HG03095 (cell line): ENCODE measurements around the gene TSPYL1.
A peak's percentile ranks its signal among the peaks of the same experiment; 100 is the strongest.
"Not testable (repeated sequence)": the region's sequence is repeated elsewhere in the genome, so short reads cannot be mapped to it uniquely, and the experiment has no call there.

ENCODE experiments used
- ATAC-seq: cut with Tn5 transposase; IDR thresholded peaks from one replicate; pipeline ENCODE4 v1.9.1; 2021; ENCODE audit warnings: moderate library complexity; ENCODE audit not compliant: unreplicated experiment

The TSPYL1 gene

DNA sequence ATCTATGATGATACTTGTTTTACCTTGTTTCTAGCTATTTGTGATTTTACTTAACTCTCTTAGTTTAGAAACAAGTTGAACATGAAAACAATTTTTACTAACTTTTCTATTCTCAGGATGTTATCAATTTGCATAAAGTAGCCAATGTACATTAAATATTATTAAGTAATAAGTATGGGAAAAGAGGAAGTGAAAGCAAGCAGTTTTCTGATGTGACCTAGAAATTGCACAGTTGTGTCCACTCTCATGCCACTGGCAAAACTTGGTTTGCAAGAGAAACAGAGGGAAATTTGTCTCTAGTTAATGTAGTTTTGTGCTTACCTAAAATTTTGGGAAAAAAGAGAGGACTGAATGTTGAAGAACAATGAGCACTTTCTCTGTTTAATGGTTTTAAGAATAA, 19.2 kb upstream of the TSPYL1 start:
- no peak for ATAC-seq

DNA sequence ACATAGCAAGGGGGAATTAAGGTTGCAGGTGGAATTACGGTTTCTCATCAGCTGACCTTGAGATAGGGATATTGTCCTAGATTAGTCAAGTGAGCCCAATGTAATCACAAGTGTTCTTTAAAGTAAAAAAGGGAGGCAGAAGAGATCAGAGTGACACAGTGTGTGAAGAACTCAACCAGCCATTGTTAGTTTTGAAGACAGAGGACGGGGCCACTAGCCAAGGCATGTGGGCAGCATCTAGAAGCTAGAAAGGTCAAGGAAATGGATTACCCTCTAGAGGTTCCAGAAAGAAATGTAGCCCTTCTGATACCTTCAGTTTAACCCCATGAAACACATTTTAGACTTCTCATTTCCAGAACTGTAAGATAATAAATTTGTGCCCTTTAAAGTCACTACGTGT, 18.5 kb upstream of the TSPYL1 start:
- no peak for ATAC-seq

DNA sequence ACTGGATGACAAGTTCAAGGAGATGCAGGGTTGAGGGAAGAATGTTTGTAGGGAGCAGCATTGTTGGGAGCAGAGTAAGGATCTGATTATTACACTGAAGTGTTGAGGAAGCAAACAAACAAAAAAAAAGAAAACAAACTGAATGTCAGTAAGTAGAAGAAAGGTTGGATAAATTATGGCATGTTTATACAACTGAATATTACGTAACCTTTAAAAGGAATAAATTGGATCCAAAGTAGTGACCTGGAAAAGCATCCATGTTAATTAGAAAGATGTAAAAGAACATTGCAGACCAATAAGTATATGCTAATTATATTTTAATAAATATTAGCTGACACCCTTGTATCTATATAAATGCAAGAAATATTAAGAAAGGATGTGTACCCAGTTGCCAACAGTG, 12.8 kb upstream of the TSPYL1 start:
- no peak for ATAC-seq

DNA sequence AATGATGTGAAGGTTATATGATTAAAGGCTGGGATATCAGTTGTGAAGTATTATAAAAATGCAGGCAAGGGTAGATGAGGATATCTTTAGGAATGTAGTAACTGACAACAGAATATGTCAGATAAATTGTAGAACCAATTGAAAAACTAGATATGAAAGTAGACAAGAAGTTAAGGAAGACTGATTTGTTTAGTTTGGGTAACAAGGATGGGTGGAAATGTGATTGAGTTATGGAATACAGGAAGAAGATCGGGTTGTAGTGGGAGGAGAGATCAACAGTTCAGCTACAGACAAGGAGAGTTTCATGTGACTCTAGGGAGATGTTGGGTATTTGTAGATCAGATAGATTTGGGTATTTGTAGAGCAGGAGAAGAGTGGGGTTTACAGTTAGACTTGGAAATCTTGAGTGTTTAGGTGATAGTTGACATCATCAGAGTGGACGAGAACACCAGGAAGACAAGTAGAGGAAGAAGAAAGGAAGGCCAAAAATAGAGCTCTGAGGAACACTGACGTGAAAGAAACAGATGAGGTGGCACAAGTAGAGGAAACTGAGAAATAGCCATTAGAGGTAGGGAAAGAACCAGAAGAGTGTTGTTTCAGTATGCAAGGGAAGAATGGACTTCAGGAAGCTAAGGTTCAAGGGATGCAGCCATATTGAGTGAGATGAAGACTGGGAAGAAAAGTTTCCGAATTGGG, 12.1 kb upstream of the TSPYL1 start:
- no peak for ATAC-seq

DNA sequence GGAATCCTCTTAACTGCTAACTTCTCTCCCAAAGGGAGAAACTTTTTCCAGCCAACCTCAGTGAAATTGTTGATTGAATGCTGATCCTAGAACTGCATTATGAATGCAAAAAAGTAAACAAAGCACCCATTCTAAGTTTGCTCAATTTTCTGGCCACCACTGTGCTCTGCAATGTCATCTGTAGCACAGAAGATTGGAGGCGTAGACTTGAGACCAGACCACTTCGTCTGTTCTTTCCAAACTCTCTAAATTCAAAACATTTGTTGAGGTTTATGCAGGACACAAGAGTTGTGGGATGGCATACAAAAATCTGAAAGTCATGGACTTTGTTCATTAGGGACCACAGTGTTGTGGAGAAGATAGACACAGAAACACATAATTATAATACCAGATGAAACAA, 11.1 kb upstream of the TSPYL1 start:
- ATAC-seq, result no peak

DNA sequence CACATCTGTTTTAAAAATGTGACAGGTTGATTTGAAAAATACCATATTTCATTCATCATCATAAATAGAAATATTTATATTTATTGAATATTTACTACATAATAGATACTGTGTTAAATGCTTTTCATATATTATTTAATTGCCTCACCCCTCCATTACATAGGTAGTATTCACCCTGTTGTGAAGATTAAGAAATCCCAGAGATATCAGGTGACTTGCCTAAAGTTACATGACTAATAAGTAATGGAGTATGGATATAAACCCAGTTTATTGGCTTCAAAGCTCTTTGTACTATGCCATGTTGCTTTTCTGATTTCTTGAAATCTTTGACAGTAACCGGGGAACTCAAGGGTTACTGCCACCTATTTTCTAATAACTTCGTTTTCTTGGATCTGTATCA, 10.1 kb upstream of the TSPYL1 start:
- no peak for ATAC-seq

DNA sequence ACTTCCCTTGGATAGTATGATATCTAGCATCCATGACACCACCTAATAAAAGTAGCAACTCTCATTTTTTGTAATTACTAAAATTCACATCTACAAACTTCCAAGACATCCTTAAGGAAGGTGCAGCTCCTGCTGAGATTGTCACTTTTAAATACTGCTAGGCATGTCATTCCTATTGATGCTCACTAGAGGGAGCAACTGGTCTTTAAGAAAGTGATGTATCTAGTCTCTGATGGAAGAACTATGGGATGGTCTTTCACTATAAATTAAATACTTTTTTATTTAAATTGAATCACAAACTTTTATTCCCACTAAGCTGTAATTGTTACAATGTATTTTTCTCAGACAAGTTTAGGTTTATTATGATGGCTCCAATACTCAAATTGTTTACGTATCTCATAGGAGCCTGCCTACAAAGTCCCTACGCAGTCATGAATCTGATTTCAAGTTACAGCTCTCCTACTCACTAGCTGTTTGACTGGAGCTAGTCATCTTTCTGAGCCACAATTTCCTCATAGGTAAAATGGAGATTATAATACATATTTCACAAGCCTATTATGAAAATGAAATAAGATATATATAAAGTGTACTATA, 8.1 kb upstream of the TSPYL1 start:
- no peak for ATAC-seq

DNA sequence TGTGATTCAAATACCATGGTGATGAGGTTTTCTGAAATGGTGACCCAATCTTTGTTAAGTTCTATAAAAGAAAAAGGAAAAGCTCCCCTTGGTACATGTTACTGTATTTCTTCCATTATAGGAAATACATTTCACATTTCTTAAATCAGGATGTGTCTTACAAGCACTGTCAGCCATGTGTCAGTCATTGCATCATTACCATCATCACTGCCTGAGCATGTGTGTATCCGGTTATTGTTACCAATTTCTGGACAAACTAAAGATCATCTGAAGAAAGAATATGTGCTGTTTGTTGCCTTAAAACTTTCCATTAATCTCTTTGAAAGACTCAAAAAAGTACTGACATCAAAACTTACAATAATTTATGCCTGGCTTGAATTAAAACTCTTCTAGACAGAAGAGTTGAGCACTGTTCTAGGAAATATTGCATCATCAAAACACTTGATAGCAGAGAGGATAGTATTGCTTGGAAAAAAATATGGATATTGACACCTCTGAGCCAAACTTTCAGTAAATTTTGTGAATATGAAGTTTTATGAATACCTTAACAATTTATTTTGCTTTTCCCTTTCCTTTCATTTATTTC, 7.1 kb upstream of the TSPYL1 start:
- no peak for ATAC-seq

DNA sequence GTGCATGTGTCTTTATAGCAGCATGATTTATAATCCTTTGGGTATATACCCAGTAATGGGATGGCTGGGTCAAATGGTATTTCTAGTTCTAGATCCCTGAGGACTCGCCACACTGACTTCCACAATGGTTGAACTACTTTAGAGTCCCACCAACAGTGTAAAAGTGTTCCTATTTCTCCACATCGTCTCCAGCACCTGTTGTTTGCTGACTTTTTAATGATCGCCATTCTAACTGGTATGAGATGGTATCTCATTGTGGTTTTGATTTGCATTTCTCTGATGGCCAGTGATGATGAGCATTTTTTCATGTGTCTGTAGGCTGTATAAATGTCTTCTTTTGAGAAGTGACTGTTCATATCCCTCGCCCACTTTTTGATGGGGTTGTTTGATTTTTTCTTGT, 5.3 kb upstream of the TSPYL1 start:
- not testable (repeated sequence) for ATAC-seq

DNA sequence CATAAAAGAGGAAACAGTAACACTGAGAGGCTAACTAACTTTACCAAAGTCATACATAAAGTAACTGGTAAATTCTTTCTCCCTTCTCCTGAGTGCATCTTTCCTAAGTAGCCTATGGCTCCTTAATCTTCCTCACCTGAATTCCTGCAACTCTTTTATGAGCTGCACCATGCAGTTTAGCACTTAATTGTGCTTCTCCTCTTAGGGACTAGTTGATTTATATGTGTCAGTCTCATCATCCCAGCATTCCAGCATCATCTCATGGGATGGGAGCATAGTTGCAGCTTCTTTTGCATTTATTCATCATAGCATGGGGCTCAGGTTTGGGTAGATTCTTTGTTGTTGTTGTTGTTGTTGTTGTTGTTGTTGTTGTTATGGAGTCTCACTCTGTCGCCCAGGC, 3.5 kb upstream of the TSPYL1 start:
- no peak for ATAC-seq

DNA sequence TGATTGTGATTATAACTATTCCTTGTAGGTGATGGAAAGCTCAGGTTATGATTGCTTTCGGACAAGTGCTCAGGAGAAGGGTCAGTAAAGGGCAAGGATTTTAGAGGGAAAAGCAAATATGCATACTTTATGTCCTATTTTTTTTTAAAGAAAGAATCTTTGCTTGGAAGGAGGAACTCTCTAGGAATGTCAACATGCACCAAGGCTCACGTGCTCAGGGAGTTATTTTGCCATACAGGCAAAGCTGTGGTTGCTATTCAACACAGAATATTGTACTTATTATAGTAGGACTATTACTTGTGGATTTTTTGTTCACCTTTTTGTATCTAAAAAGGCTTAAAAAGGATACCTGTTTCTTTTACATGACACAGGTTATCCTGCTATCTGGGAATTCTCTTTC, 3.0 kb upstream of the TSPYL1 start:
- no peak for ATAC-seq

DNA sequence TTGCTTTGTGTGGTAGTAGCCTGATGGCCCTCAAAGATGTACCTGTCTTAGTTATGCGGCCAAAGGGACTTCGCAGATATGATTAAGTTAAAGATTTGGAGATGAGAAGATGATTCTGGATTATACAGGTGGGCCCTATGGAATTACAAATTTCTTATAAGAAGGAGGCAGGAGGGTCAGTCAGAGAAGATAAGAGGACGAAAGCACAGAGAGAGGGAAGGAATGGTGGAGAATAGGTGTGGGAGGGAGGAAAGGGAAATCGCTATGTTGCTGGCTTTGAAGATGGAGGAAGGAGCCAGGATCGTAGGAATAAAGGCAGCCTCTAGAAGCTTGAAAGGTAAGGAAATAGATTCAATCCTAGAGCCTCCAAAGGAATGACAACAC, 1.2 kb upstream of the TSPYL1 start:
- ATAC-seq, result no peak

DNA sequence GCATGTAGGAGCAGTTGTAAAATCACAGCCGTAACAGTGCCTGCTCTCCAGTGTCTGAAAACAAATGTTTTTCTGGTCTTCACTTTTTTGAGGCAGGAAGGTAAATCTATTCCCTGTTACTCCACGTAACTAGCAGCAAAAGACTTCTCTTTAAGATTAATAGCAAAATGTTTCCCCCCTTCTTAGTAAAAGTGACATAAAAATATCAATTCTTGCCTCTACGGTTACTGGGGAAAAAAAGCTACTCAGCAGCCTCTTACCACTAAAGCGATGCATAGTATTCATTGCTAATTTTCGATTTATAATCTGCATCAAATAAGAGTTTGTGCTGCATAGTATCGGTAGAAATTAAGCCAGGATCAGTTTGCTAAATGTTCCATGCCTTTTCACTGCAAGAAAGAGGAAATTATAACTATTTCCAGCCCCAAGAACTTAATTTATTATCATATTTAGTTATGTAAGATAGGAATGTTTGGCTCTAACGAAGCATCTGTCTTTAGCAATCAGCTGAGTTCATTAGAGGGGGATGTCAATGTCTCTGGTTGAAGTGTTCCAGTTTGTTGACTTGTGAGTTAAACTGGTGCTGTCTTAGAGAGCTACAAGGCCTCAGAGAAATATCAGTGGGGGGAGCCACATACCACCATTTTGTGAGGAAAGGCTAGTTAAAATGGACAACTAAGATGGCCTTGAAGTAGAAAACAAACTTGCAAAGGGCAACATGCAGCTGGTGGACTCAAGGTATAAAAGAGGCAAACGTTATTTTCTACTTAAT, 617 bp upstream of the TSPYL1 start:
- ATAC-seq, result no peak

DNA sequence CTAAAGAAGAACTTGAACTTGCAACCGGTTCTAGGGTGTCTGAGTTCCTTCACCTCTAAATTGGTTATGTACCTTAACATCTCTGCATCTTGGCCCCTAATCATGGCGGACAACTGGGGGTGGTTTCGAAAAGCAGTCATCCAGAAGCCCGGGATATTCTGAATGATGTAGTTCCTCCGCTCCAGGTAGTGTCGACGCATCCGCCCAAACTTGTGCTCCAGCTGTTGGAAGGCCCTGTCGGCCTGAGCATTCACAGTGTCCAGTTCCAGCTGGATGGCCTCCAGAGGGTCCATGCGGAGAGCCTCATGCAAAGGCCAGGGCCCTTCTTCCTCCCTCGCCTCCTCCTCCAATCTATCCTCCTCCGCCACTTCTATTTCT, 887 bp downstream of the TSPYL1 start:
- ATAC-seq, result peak; percentile 4

DNA sequence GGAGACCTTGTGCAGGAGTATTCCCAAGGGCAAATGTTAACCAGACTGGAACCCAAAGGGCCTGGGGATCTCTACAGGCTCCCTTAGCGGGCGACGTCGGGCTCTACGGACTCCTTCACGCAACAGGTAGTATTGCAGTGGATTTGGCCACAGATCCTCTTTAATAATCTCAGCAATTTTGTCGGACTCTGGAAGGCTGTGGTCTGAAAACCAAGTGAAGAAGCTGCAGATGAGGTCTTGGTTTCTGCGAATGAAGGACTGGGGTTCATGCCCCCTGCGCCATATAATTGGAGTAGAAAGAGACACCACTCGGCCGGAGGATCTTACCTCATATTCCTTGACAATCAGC, 1.3 kb downstream of the TSPYL1 start:
- ATAC-seq, result no peak

DNA sequence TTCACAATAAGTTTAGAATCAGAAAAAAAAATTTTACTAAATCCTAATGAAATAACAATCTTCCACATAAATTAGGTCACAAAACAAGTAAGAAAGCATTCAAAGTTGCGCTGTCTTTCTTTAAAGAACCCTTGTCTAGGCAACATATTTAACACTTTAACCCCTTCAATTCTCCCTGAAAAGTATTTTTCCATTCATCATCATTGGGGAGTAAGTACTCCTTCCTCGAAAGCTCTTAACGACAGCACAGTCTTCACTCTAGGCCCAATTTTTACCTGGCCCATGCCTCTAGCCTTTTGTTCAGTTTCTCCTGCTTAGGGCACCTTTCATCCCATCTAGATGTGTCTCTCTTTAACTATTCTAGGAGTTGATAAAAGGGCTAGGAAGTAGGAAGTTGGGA, 2.6 kb downstream of the TSPYL1 start:
- ATAC-seq, result no peak

DNA sequence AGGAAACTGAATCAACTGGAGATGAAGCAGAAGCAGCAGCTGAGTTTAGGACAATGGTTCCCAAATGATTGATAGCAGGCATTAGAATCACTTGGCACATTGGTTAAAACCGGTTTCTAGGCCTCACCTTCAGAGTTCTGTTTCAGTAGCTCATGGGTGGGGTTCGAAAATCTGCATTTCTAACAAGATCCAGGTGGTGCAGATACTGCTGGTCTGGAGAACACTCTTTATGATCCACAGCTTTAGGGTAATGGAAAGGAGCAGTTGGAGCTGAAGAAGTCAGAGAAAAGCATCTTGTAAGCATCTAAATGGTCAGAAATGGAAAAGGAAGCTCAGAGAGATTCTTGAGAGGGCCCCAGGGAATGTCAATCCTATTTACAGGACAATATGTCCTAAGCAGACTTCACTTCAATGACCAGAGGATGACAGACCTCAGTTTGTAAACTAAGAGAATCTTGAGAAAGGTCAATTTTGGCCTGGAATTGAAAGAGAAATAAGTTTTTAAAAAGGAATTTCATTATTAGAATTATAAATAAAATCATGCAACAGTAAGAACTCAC, 8.5 kb downstream of the TSPYL1 start:
- no peak for ATAC-seq

DNA sequence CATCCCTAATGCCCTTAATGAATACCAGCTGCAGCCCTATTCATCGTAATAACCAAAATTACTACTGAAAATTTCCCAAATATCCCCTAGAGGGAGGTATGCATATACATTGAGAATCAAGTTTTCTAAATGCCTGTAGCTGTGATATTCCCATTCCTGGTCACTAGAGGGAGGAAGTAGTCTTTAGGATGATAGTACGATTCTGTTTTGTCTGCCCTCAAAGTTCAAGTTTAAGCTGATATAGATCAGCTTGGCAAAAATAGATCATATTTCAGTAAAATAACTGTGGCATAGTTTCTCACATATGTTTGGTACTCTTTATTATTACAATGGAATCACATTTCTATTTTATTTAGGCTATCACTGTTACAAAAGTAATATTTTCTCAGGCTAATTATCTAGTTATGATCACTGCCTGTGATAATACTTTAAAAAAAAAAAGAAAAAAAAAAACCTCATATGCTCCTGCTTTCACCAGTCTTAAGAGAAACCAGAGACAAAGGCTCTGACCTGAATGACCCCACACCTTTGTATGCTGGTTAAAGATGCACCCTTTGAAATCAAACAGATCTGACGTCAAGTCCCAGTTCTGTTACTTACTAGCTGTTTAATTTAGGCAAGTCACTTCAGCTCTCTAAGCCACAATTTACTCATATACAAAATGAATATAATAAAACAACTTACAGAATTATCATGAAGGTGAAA, 11.0 kb downstream of the TSPYL1 start:
- peak; percentile 82 for ATAC-seq

DNA sequence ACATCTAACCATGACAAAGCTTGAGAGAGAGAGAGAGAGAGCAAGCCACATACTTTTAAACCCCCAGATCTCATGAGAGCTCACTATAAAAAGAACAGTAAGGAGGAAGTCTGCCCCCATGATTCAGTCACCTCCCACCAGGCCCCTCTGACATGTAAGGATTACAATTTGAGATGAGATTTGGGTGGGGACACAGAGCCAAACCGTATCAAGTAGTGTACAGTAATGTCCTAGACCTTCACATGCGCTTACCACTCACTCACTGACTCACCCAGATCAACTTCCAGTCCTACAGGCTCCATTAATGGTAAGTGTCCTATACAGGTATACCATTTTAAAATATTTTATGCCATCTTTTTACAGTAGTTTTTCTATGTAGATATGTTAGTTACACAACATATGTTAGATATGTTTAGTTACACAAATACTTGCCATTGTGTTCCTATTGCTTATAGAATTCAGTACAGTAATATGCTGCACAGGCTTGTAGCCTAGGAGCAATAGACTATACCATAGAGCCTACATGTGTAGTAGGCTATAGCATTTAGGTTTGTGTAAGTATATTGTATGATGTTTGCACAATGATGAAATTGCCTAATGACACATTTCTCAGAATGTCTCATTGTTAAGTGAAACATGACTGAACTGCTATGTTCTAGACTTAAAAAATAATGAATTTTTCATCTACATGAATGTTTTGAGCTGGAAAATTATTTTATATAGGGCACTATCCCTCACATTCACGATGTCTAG, 11.7 kb downstream of the TSPYL1 start:
- peak; percentile 8 for ATAC-seq

DNA sequence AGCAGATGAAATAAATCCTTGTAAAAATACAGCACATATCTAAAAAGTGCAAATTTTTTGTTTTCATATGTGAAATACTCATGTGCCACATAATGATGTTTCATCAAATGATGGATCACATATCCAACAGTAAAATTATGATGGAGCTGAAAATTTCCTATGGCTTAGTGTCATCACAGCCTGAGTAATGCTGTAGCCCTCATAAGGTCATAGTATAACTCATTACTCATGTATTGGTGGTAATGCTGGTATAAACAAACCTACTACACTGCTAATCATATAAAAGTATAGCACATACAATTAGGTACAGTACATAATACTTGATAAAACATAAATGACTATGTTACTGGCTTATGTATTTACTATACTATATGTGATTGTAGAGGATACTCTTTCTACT, 12.9 kb downstream of the TSPYL1 start:
- no peak for ATAC-seq
